ENCODE data around the gene GRHL1.

Gene GRHL1

DNA sequence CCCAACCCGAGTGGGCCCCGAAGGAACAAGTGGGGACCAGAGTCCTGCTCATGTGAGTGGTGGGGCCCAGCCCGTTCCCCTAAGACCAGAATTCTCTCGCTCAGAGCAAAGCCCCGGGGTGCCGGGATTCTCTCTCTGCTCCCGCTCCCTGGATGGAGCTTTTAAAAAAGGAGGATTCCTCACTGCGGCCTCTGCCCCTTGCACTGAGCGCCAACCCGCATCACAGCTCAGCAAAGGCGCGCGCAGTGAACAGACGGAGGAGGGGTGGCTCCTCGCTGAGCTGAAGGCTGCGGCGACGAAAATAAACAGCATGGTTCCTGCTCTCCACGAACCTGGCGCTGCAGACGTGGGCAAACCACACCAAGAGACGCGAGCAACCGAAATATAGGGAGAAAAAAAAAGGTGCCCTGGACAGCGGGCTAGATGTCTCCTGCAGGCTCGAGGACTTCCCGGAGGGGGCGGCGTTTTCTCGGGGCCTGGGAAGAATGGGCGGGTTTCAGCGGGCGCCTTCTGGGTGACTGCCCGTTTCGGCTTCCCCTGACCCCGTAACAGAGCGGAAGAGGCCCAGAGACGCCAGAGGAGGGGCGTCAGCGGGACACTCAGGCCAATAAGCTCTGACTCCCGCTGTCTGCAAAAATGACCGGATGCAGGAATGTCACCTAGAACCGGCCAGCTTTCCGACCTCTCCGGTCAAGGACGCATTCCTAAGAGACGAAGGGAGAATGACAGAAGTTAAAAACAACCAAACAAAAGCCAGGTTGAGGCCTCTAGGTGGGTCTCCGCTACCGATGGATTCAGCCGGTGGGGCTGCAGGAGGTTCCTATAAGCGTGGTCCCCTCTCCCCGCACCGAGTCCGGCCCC lies 91.0 kb downstream of the GRHL1 start:
- peak; percentile 70 for DNase-seq (ENCODE audit: low spot score)

- peak; percentile 94 for DNase-seq (ENCODE audit: low spot score)
Measured at GRCh38 chr2:10043256-10043905, 91.9 kb downstream of the GRHL1 start, which contains the start of gene KLF11. TSS of gene KLF11 (plus strand) at chr2:10043550. CDS start at chr2:10043717, 167 bp downstream.

DNA sequence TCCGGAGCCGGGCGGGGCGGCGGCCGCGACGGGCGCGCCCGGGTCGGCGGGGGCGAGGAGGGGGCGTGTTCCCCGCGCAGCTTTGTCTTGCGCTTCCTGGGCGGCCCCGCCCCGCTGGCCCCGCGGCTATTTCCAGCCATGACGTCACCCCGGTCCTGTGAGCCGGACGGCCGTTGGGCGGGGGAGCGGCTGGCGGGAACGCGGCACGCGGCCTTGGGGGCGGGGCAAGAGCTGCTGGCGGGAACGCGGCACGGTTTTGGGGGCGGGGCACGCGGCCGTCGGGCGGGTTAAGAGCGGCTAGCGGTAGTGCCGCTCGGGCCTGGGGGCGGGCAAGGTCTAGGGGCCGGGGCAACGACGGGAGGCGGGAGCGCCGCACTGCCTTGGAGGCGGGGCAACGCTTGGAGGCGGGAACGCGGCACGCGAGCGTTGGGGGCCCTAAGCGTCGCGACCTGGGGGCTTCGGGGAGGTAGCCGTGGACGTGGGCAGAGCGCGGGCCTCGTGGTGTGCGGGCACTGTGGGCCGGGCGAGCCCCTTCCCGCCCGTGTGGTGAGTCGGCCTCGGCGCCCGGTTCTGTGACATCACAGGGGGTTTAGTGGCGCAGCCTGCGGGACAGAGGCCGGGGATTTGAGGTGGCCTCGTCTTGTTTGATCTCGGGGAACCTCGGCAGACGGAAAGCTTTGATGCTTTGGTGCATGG lies 92.6 kb downstream of the GRHL1 start:
- peak; percentile 92 for DNase-seq (ENCODE audit: low spot score)

DNA sequence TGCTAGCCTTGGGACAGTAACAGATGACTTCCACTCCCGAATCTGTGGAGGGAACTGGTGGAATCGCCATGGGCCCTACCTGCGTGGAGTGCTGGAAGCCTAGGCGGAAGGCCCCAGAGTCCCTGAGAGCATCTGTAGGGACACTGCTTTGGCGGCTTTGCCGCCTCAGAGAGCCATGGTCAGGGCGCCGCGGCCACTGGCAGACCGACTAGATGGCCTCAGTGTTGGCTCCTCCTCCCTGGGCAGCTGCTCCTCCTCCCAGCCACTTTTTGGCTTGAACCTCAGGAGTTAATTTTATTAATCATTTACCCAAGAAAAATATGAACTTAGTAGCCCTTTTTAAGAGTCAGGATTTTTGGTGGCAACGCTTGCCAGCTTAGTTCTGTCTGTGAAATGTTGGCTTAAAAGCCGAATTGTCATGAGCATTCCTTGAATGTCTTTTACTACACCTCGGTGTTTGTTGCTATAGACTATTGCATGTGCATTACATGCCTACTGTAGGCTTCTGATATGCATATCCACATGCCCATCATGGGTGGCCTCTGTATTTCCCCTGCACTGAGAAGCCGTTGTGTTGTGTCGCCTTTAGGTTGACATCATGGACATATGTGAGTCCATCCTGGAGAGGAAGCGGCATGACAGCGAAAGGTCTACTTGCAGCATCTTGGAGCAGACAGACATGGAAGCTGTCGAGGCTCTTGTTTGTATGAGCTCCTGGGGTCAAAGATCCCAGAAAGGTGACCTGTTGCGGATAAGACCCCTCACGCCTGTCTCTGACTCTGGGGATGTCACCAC lies 94.3 kb downstream of the GRHL1 start:
- no peak for DNase-seq (ENCODE audit: low spot score)

GRCh38 chr2:10046931-10047330 lies 95.4 kb downstream of the GRHL1 start:
- no peak for DNase-seq (ENCODE audit: low spot score)

GRCh38 chr2:10047616-10048500 lies 96.4 kb downstream of the GRHL1 start:
- no peak for DNase-seq (ENCODE audit: low spot score)

GRCh38 chr2:10048501-10049171 lies 97.1 kb downstream of the GRHL1 start:
- no peak for DNase-seq (ENCODE audit: low spot score)

Data from iPS-NIHi11 (cell line).